ENCODE measurements around the gene ATP13A4.

GRCh38 chr3:193389335-193389734, 165.4 kb downstream of the ATP13A4 start:
- no peak for TF ChIP-seq EZH2 (IDR thresholded peaks at IDR 0.05; ENCODE audit: borderline replicate concordance, insufficient read depth, low read depth, low read length, poor library complexity, severe bottlenecking)
- TF ChIP-seq CTCF (IDR thresholded peaks at IDR 0.05), result no peak
